Liver (tissue), 9 donors: Measurements from ENCODE around the gene CAV1. TPM values are rescaled to one million over a fixed set of nuclear protein-coding genes. Genes with fewer than 3 reads are reported as not detected.

Experiments
- DNase-seq: peaks from one replicate; pipeline ENCODE4 v3.0.0-alpha.2; 2017; ENCODE audit warnings: low spot score
- H3K27ac ChIP-seq, 2 donors: one replicate each; pipeline ENCODE4 v1.7.0; 2013; ENCODE audit warnings: inconsistent platforms in 2 of 2, low read length in 2 of 2, control low read depth in 1 of 2, low read depth in 1 of 2, mild to moderate bottlenecking in 1 of 2
- H3K27me3 ChIP-seq, 4 donors: one replicate each; pipeline versions ENCODE4 v1.6.1 to v1.7.0; 2013; ENCODE audit warnings: low read length in 3 of 4, inconsistent platforms in 1 of 4, mild to moderate bottlenecking in 1 of 4, moderate library complexity in 1 of 4; ENCODE audit not compliant: control insufficient read depth in 4 of 4, insufficient read depth in 4 of 4
- H3K36me3 ChIP-seq, 4 donors: one replicate each; pipeline versions ENCODE4 v1.6.1 to v1.7.0; 2013; ENCODE audit warnings: low read length in 3 of 4, mild to moderate bottlenecking in 3 of 4, low read depth in 1 of 4, moderate library complexity in 1 of 4; ENCODE audit not compliant: control insufficient read depth in 4 of 4, insufficient read depth in 3 of 4
- H3K4me1 ChIP-seq, 4 donors: one replicate each; pipeline versions ENCODE4 v1.6.1 to v1.7.0; 2013; ENCODE audit warnings: low read length in 3 of 4, mild to moderate bottlenecking in 3 of 4, moderate library complexity in 1 of 4; ENCODE audit not compliant: control insufficient read depth in 4 of 4, insufficient read depth in 4 of 4
- H3K4me3 ChIP-seq, 3 donors: one replicate each; pipeline versions ENCODE4 v1.6.1 to v1.7.0; 2013; ENCODE audit warnings: low read length in 3 of 3, control low read depth in 1 of 3, low read depth in 1 of 3, mild to moderate bottlenecking in 1 of 3
- H3K9ac ChIP-seq, 2 donors: one replicate each; pipeline ENCODE4 v1.7.0; 2013; ENCODE audit warnings: low read length in 2 of 2, mild to moderate bottlenecking in 2 of 2, moderate library complexity in 2 of 2, control low read depth in 1 of 2, low read depth in 1 of 2
- H3K9me3 ChIP-seq, 4 donors: one replicate each; pipeline versions ENCODE4 v1.6.1 to v1.7.0; 2013; ENCODE audit warnings: low read length in 3 of 4; ENCODE audit not compliant: control insufficient read depth in 4 of 4
- ATF3 ChIP-seq: IDR thresholded peaks from 2 replicates; pipeline ENCODE4 v1.6.1; 2016; ENCODE audit warnings: antibody characterized with exemption
- EGR1 ChIP-seq, 2 donors: IDR thresholded peaks; 2 replicates each; pipeline ENCODE4 v1.6.1; 2016 to 2018; ENCODE audit warnings: antibody characterized with exemption in 2 of 2, low read depth in 2 of 2
- FOXA1 ChIP-seq: IDR thresholded peaks from 2 replicates; pipeline ENCODE4 v1.6.1; 2016; ENCODE audit warnings: antibody characterized with exemption
- FOXA2 ChIP-seq: IDR thresholded peaks from 2 replicates; pipeline ENCODE4 v1.6.1; 2016; ENCODE audit warnings: antibody characterized with exemption
- GABPA ChIP-seq, 2 donors: IDR thresholded peaks in 1 of 2; conservative IDR thresholded peaks in 1 of 2; 2 replicates each; pipeline ENCODE4 v1.6.1; 2016; ENCODE audit warnings: antibody characterized with exemption in 2 of 2, mild to moderate bottlenecking in 1 of 2, moderate library complexity in 1 of 2
- HNF4A ChIP-seq, 2 donors: conservative IDR thresholded peaks; 2 replicates each; pipeline ENCODE4 v1.6.1; 2016; ENCODE audit warnings: antibody characterized with exemption in 2 of 2, mild to moderate bottlenecking in 2 of 2
- HNF4G ChIP-seq: IDR thresholded peaks from 2 replicates; pipeline ENCODE4 v1.6.1; 2016; ENCODE audit warnings: antibody characterized with exemption
- JUND ChIP-seq, 2 donors: IDR thresholded peaks; 2 replicates each; pipeline ENCODE4 v1.6.1; 2016; ENCODE audit warnings: antibody characterized with exemption in 2 of 2
- NR2F2 ChIP-seq: IDR thresholded peaks from 2 replicates; pipeline ENCODE4 v1.6.1; 2016; ENCODE audit warnings: antibody characterized with exemption
- RAD21 ChIP-seq, 2 donors: IDR thresholded peaks; 2 replicates each; pipeline ENCODE4 v1.6.1; 2016; ENCODE audit warnings: antibody characterized with exemption in 2 of 2, mild to moderate bottlenecking in 2 of 2
- REST ChIP-seq: IDR thresholded peaks from 2 replicates; pipeline ENCODE4 v1.6.1; 2016; ENCODE audit warnings: antibody characterized with exemption, mild to moderate bottlenecking
- RXRA ChIP-seq, 2 donors: IDR thresholded peaks; 2 replicates each; pipeline ENCODE4 v1.6.1; 2017 to 2018; ENCODE audit warnings: antibody characterized with exemption in 2 of 2, mild to moderate bottlenecking in 1 of 2
- SP1 ChIP-seq: IDR thresholded peaks from 2 replicates; pipeline ENCODE4 v1.6.1; 2018; ENCODE audit warnings: antibody characterized with exemption, mild to moderate bottlenecking
- TAF1 ChIP-seq: conservative IDR thresholded peaks from 2 replicates; pipeline ENCODE4 v1.6.1; 2016; ENCODE audit warnings: antibody characterized with exemption, mild to moderate bottlenecking
- YY1 ChIP-seq: IDR thresholded peaks from 2 replicates; pipeline ENCODE4 v1.6.1; 2016; ENCODE audit warnings: antibody characterized with exemption, mild to moderate bottlenecking
- ZBTB33 ChIP-seq: IDR thresholded peaks from 2 replicates; pipeline ENCODE4 v1.6.1; 2016; ENCODE audit warnings: antibody characterized with exemption
- WGBS: extraction: QIAGEN DNeasy Blood & Tissue Kit; methylation state at CpG from one replicate; pipeline ENCODE4 v1.1.7; 2013; 5-methylcytosine and 5-hydroxymethylcytosine counted together
- polyA plus RNA-seq, 2 donors: library from polyadenylated mRNA; stranded (reverse) in 1 of 2; unstranded in 1 of 2; fragments of 200-250 nt in 1 of 2; fragments of >200 nt in 1 of 2; fragmentation: Nextera tagmentation in 1 of 2; extraction: Ambion mirVana in 1 of 2; gene quantifications; one replicate each; pipeline versions ENCODE4 v1.2.1 to v1.2.3, GENCODE V29; 2013 to 2015
- total RNA-seq, 2 donors: library from RNA; depleted of rRNA; stranded (reverse); fragments of >200 nt; gene quantifications; one replicate each; pipeline ENCODE4 v1.2.3, GENCODE V29; 2014
- TF ChIP-seq, protein P1 (sequence below): fragments of 150-350 bp; IDR thresholded peaks from 2 replicates; pipeline ENCODE4 v1.5.1; 2017; ENCODE audit warnings: improper control_type of control experiment, low read depth, low read length; ENCODE audit not compliant: missing input control
- TF ChIP-seq, protein P2 (sequence below): IDR thresholded peaks from 2 replicates; pipeline ENCODE4 v1.6.1; 2016; ENCODE audit warnings: antibody characterized with exemption
- donor health status: healthy.
- donor health status: healthy.
- donor health status: healthy.
- donor health status: healthy.
- donor health status: healthy.

Gene CAV1
- total and polyA plus RNA-seq, 4 donors = 9.9 to 13.4 (median 11.6) TPM

DNA sequence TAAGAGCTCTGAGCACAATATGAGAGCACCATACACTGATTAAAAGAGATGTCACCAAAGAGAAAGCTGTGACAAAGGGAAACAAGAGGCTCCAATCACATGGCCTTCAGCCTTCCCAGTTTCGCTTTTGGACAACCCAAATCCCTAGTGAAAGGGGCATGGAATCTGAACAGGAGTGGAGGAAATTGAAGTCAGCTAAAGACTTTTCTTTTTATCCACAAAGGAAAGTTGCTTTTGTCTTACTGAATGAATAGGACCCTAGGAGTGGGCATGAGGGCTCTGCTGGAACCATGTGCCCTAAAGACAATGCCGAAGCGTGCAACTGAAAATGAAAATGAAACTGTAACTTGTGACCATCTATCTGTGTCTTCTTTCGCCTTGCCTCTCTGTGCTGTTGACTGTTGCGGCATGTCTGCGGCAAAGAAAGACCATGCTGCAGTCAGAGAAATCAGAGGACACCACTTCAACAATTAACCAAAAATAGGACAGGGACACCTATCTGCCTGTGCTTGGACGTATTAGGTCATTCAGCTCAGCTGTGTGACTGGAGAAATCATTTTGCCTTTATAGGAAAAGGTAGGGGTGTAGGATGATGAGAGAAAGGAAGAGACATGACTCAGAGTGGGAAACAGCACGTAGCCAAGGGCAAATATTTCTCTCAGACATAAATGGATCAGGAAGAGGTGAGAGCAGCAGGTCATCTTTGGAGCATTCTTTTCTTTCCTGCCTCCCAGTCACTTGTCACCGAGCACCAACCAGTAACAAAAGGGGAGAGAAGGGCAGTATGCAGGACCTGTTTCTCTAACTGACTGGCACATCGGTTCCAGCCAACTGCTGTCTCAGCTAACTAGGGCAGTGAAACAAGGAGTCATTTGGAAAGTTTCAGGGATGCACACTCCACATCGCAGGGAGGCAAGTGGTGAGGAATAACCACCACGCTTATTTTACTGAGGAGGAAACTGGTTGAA, 13.0 kb upstream of the CAV1 start:
- H3K4me3 ChIP-seq = peak overlapping the region; percentile 59 to 78 (median 59)
- peak overlapping the region; percentile 90 to 93 for H3K27ac ChIP-seq
- TF ChIP-seq NR2F2 (peak; percentile 16), YY1 (peak; percentile 75), ZBTB33 (peak; percentile 55), RAD21 (IDR thresholded peaks at IDR 0.05) (peak; percentile 7 to 12), FOXA1 (peak; percentile 13), RXRA (IDR thresholded peaks at IDR 0.05) (no peak), SP1 (no peak), HNF4A (conservative IDR thresholded peaks at IDR 0.05) (no peak), FOXA2 (no peak), EGR1 (IDR thresholded peaks at IDR 0.05; ENCODE audit: low read depth in 2 of 2) (no peak), JUND (IDR thresholded peaks at IDR 0.05) (peak in 1 of 2 donors; percentile 41), ATF3 (no peak), TAF1 (no peak), HNF4G (no peak), REST (no peak), GABPA (IDR thresholded peaks at IDR 0.05 in 1 of 2, conservative IDR thresholded peaks at IDR 0.05 in 1 of 2) (no peak)
- TF ChIP-seq, protein P1, sequence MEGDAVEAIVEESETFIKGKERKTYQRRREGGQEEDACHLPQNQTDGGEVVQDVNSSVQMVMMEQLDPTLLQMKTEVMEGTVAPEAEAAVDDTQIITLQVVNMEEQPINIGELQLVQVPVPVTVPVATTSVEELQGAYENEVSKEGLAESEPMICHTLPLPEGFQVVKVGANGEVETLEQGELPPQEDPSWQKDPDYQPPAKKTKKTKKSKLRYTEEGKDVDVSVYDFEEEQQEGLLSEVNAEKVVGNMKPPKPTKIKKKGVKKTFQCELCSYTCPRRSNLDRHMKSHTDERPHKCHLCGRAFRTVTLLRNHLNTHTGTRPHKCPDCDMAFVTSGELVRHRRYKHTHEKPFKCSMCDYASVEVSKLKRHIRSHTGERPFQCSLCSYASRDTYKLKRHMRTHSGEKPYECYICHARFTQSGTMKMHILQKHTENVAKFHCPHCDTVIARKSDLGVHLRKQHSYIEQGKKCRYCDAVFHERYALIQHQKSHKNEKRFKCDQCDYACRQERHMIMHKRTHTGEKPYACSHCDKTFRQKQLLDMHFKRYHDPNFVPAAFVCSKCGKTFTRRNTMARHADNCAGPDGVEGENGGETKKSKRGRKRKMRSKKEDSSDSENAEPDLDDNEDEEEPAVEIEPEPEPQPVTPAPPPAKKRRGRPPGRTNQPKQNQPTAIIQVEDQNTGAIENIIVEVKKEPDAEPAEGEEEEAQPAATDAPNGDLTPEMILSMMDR = no peak
- TF ChIP-seq, protein P2, sequence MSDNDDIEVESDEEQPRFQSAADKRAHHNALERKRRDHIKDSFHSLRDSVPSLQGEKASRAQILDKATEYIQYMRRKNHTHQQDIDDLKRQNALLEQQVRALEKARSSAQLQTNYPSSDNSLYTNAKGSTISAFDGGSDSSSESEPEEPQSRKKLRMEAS = peak; percentile 92
- H3K36me3 ChIP-seq = peaks cover 0 to 3% (median 1%) of the 10 kb centered on the region in 4 donors
- H3K9me3 ChIP-seq = no peaks in the 10 kb centered on the region
- no peaks in the 10 kb centered on the region for H3K27me3 ChIP-seq
- WGBS = 35% methylated on average over 12 of the region's 12 CpGs
- H3K4me1 ChIP-seq = peaks cover 0 to 14% (median 8%) of the 10 kb centered on the region in 4 donors
- no peak for DNase-seq
- peak overlapping the region; percentile 45 to 49 for H3K9ac ChIP-seq
